Ovary (tissue), 9 donors: ENCODE results near the gene ATP6V0A4. TPM values are rescaled to one million over a fixed set of nuclear protein-coding genes. Genes with fewer than 3 reads are reported as not detected.

Source experiments
- DNase-seq, 5 donors: peaks; one replicate each; pipeline ENCODE4 v3.0.0-alpha.2; 2019 to 2020
- H3K27ac ChIP-seq, 2 donors: fragments of 200-600 bp; one replicate each; pipeline versions ENCODE4 v1.5.1 to v1.8.0; 2019 to 2022
- H3K27me3 ChIP-seq: fragments of 200-600 bp; one replicate; pipeline ENCODE4 v1.8.0; 2022
- H3K36me3 ChIP-seq: fragments of 200-600 bp; sonication (generic); one replicate; pipeline ENCODE4 v1.5.1; 2019
- H3K4me1 ChIP-seq: one replicate; pipeline ENCODE4 v1.8.1; 2013; ENCODE audit warnings: mild to moderate bottlenecking, moderate library complexity; ENCODE audit not compliant: insufficient read depth
- H3K4me3 ChIP-seq: fragments of 200-600 bp; sonication (generic); one replicate; pipeline ENCODE4 v1.5.1; 2017
- H3K9me3 ChIP-seq, 2 donors: fragments of 200-600 bp in 1 of 2; sonication (generic) in 1 of 2; one replicate each; pipeline versions ENCODE4 v1.5.1 to v1.8.1; 2013 to 2019; ENCODE audit warnings: mild to moderate bottlenecking in 1 of 2, moderate library complexity in 1 of 2
- CTCF ChIP-seq, 3 donors: fragments of 450-650 bp in 2 of 3; fragments of 200-600 bp in 1 of 3; IDR thresholded peaks; one replicate each; pipeline versions ENCODE4 v1.5.1 to v1.8.0; 2016 to 2022; ENCODE audit warnings: antibody characterized with exemption in 3 of 3, mild to moderate bottlenecking in 1 of 3
- EP300 ChIP-seq: sonication (generic); formaldehyde crosslinking; IDR thresholded peaks from one replicate; pipeline ENCODE4 v1.6.1; 2017; ENCODE audit warnings: antibody characterized with exemption
- POLR2A ChIP-seq: fragments of 450-650 bp; IDR thresholded peaks from one replicate; pipeline ENCODE4 v1.6.1; 2017; ENCODE audit warnings: antibody characterized with exemption, mild to moderate bottlenecking, moderate library complexity
- WGBS, 3 donors: extraction: QIAGEN DNeasy Blood & Tissue Kit in 1 of 3; methylation state at CpG; one replicate each; pipeline versions ENCODE4 v1.1.5 to v1.1.7; 2013 to 2017; 5-methylcytosine and 5-hydroxymethylcytosine counted together
- intact Hi-C, 4 donors: fragments of 100-400 bp; cut with DNase I; formaldehyde crosslinking; loops; one replicate each; pipeline versions ENCODE4 v1.11.0 to v1.15.1; 2022 to 2023
- polyA plus RNA-seq, 2 donors: library from polyadenylated mRNA; stranded (reverse); fragments of 200-250 nt in 1 of 2; fragments of 350-450 nt in 1 of 2; fragmentation: Illumina TruSeq in 1 of 2; extraction: RNeasy Lipid Tissue Mini Kit (QIAGEN cat#74804) in 1 of 2; gene quantifications; one replicate each; pipeline ENCODE4 v1.2.3, GENCODE V29; 2013 to 2014
- total RNA-seq, 7 donors: library from RNA; depleted of rRNA in 2 of 7; stranded (reverse); fragments of >200 nt in 2 of 7; fragmentation: NEBNext Ultra II Directional in 3 of 7; extraction: Animal tissue kit (Norgen Biotek cat#: 25700) in 3 of 7; gene quantifications; one replicate each; pipeline versions ENCODE4 v1.1.0 to v1.2.4, GENCODE V29; 2016 to 2023
- donor health status: DM: no; HTN: no; CAD: no; lungs with moderate emphysema.
- donor health status: DM: no; HTN: no; CAD: no.
- donor health status: Bipolar disorder and iron deficiency.
- donor health status: DM: yes; HTN: yes; CAD: no.
- donor health status: DM: no; HTN: no; CAD: no.
- donor health status: DM: yes; HTN: yes; CAD: no.

ATP6V0A4 gene
- total and polyA plus RNA-seq, 9 donors = 1.7 TPM; not detected in 8

- Histone ChIP-seq H3K36me3 (no peaks in the 10 kb centered on the region), H3K9me3 (no peaks in the 10 kb centered on the region), H3K27ac (no peak overlapping the region), H3K27me3 (no peaks in the 10 kb centered on the region), H3K4me1 (no peaks in the 10 kb centered on the region), H3K4me3 (no peak overlapping the region)
- DNase-seq = no peak
- TF ChIP-seq CTCF (IDR thresholded peaks at IDR 0.05) = no peak
- no peak for TF ChIP-seq POLR2A
- no peak for TF ChIP-seq EP300
- intact Hi-C loops = no loop called here
- WGBS, 3 donors = 59 to 83% (median 76%) methylated on average over 9 of the region's 9 CpGs
Measured at GRCh38 chr7:138838166-138838565, 40.2 kb upstream of the ATP6V0A4 start.

- no peaks in the 10 kb centered on the region for H3K36me3 ChIP-seq
- no peak overlapping the region for H3K4me3 ChIP-seq
- TF ChIP-seq CTCF (IDR thresholded peaks at IDR 0.05) = no peak
- TF ChIP-seq EP300 = no peak
- TF ChIP-seq POLR2A = no peak
- intact Hi-C loops = no loop called here
- H3K27me3 ChIP-seq = no peaks in the 10 kb centered on the region
- 32 to 46% (median 38%) methylated on average over 13 of the region's 13 CpGs for WGBS, 3 donors
- H3K4me1 ChIP-seq = no peaks in the 10 kb centered on the region
- H3K9me3 ChIP-seq = no peaks in the 10 kb centered on the region
- peak in 3 of 5 donors; percentile 20 to 42 (median 22) for DNase-seq
- H3K27ac ChIP-seq = no peak overlapping the region
Measured at GRCh38 chr7:138837627-138838026, 39.6 kb upstream of the ATP6V0A4 start.

GRCh38 chr7:138835087-138835486, 37.1 kb upstream of the ATP6V0A4 start:
- intact Hi-C loops = no loop called here
- Histone ChIP-seq H3K4me3 (no peak overlapping the region), H3K27me3 (no peaks in the 10 kb centered on the region), H3K27ac (no peak overlapping the region), H3K9me3 (no peaks in the 10 kb centered on the region), H3K4me1 (no peaks in the 10 kb centered on the region), H3K36me3 (no peaks in the 10 kb centered on the region)
- WGBS, 3 donors = 91 to 93% (median 93%) methylated on average over 11 of the region's 11 CpGs
- TF ChIP-seq POLR2A (no peak), EP300 (no peak)
- DNase-seq = no peak

- Histone ChIP-seq H3K9me3 (no peaks in the 10 kb centered on the region), H3K36me3 (no peaks in the 10 kb centered on the region), H3K4me1 (no peaks in the 10 kb centered on the region), H3K27me3 (no peaks in the 10 kb centered on the region), H3K27ac (no peak overlapping the region), H3K4me3 (no peak overlapping the region)
- no peak for TF ChIP-seq CTCF (IDR thresholded peaks at IDR 0.05)
- no peak for TF ChIP-seq POLR2A
- TF ChIP-seq EP300 = no peak
- intact Hi-C loops = no loop called here
- no peak for DNase-seq
- WGBS, 3 donors = 95 to 98% (median 96%) methylated on average over 9 of the region's 9 CpGs
Measured at GRCh38 chr7:138834583-138834982, 36.6 kb upstream of the ATP6V0A4 start.

GRCh38 chr7:138833596-138833995, 35.6 kb upstream of the ATP6V0A4 start:
- no peak overlapping the region for H3K4me3 ChIP-seq
- no peak for TF ChIP-seq CTCF (IDR thresholded peaks at IDR 0.05)
- TF ChIP-seq EP300 = no peak
- no peak for TF ChIP-seq POLR2A
- no peaks in the 10 kb centered on the region for H3K4me1 ChIP-seq
- intact Hi-C loops = no loop called here
- no peaks in the 10 kb centered on the region for H3K9me3 ChIP-seq
- H3K27me3 ChIP-seq = no peaks in the 10 kb centered on the region
- no peak for DNase-seq
- no peak overlapping the region for H3K27ac ChIP-seq
- no peaks in the 10 kb centered on the region for H3K36me3 ChIP-seq
- WGBS, 3 donors = 53 to 60% (median 55%) methylated on average over 5 of the region's 5 CpGs
